Measurements from ENCODE around the gene PPFIBP1.

Gene PPFIBP1

DNA sequence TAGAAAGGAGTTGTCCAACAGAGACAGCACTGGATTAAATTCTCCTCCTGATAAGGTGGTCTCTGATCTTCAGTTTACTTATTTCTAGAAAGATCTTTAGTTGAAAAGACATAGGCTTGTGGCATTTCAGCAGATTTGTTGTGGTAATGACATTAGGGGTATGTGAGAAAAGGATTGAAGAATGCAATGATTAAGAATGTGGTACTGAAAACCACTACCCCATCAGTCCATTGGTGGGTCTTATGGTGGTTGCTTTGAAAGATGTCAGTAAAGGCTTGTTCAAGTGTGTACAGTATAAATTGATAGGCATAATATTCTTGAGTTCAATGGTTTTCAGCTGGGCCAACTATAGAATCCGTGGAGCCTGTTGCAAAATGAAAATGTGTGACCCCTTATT is 10.8 kb downstream of the PPFIBP1 start:
- Histone ChIP-seq H3K9ac (ENCODE audit: low read length) (no peak overlapping the region), H3K4me1 (ENCODE audit: low read length) (no peaks in the 10 kb centered on the region), H2AFZ (ENCODE audit: low read length) (no peak overlapping the region), H3K4me3 (ENCODE audit: low read length) (no peak overlapping the region), H3K36me3 (replicated peaks; ENCODE audit: insufficient read depth, low read length) (no peaks in the 10 kb centered on the region), H4K20me1 (ENCODE audit: insufficient read depth, low read length) (no peaks in the 10 kb centered on the region), H3K9me2 (replicated peaks; ENCODE audit: insufficient read depth, low read length) (no peaks in the 10 kb centered on the region), H3K27ac (ENCODE audit: low read length) (no peak overlapping the region), H3K4me2 (ENCODE audit: low read depth, low read length) (no peak overlapping the region), H3K9me3 (replicated peaks; ENCODE audit: insufficient read depth, low read length) (no peaks in the 10 kb centered on the region), H3F3A (ENCODE audit: insufficient read depth, low read length) (no peaks in the 10 kb centered on the region), H3K79me2 (ENCODE audit: low read length) (no peaks in the 10 kb centered on the region), H3K27me3 (replicated peaks; ENCODE audit: insufficient read depth, low read length) (no peaks in the 10 kb centered on the region)
- TF ChIP-seq EZH2phosphoT487 (IDR thresholded peaks at IDR 0.05; ENCODE audit: low read length) (no peak), EZH2 (optimal IDR thresholded peaks at IDR 0.05; ENCODE audit: low read depth, low read length) (no peak), CTCF (IDR thresholded peaks at IDR 0.05; ENCODE audit: low read length) (no peak)
- no peak for DNase-seq

- DNase-seq, result no peak
- Histone ChIP-seq H3K79me2 (ENCODE audit: low read length) (no peaks in the 10 kb centered on the region), H3K27me3 (replicated peaks; ENCODE audit: insufficient read depth, low read length) (no peaks in the 10 kb centered on the region), H3K4me3 (ENCODE audit: low read length) (no peak overlapping the region), H3K36me3 (replicated peaks; ENCODE audit: insufficient read depth, low read length) (no peaks in the 10 kb centered on the region), H3K9ac (ENCODE audit: low read length) (no peak overlapping the region), H3K27ac (ENCODE audit: low read length) (no peak overlapping the region), H3F3A (ENCODE audit: insufficient read depth, low read length) (no peaks in the 10 kb centered on the region), H4K20me1 (ENCODE audit: insufficient read depth, low read length) (no peaks in the 10 kb centered on the region), H3K9me2 (replicated peaks; ENCODE audit: insufficient read depth, low read length) (no peaks in the 10 kb centered on the region), H3K4me2 (ENCODE audit: low read depth, low read length) (no peak overlapping the region), H3K4me1 (ENCODE audit: low read length) (no peaks in the 10 kb centered on the region), H3K9me3 (replicated peaks; ENCODE audit: insufficient read depth, low read length) (no peaks in the 10 kb centered on the region), H2AFZ (ENCODE audit: low read length) (no peak overlapping the region)
- TF ChIP-seq EZH2phosphoT487 (IDR thresholded peaks at IDR 0.05; ENCODE audit: low read length) (no peak), EZH2 (optimal IDR thresholded peaks at IDR 0.05; ENCODE audit: low read depth, low read length) (no peak), CTCF (IDR thresholded peaks at IDR 0.05; ENCODE audit: low read length) (no peak)
These were observed 11.3 kb downstream of the PPFIBP1 start for GRCh38 chr12:27535318-27535717.

GRCh38 chr12:27537855-27538675 is 14.1 kb downstream of the PPFIBP1 start:
- Histone ChIP-seq H3K9me3 (replicated peaks; ENCODE audit: insufficient read depth, low read length) (no peaks in the 10 kb centered on the region), H3K79me2 (ENCODE audit: low read length) (no peaks in the 10 kb centered on the region), H3K4me2 (ENCODE audit: low read depth, low read length) (no peak overlapping the region), H3K9ac (ENCODE audit: low read length) (no peak overlapping the region), H2AFZ (ENCODE audit: low read length) (no peak overlapping the region), H4K20me1 (ENCODE audit: insufficient read depth, low read length) (no peaks in the 10 kb centered on the region), H3K4me3 (ENCODE audit: low read length) (no peak overlapping the region), H3K4me1 (ENCODE audit: low read length) (no peaks in the 10 kb centered on the region), H3K9me2 (replicated peaks; ENCODE audit: insufficient read depth, low read length) (no peaks in the 10 kb centered on the region), H3F3A (ENCODE audit: insufficient read depth, low read length) (no peaks in the 10 kb centered on the region), H3K36me3 (replicated peaks; ENCODE audit: insufficient read depth, low read length) (no peaks in the 10 kb centered on the region), H3K27ac (ENCODE audit: low read length) (no peak overlapping the region), H3K27me3 (replicated peaks; ENCODE audit: insufficient read depth, low read length) (no peaks in the 10 kb centered on the region)
- DNase-seq, result no peak
- TF ChIP-seq CTCF (IDR thresholded peaks at IDR 0.05; ENCODE audit: low read length) (no peak), EZH2phosphoT487 (IDR thresholded peaks at IDR 0.05; ENCODE audit: low read length) (no peak), EZH2 (optimal IDR thresholded peaks at IDR 0.05; ENCODE audit: low read depth, low read length) (no peak)

Measured in MM.1S (cell line).